A172 (cell line): ENCODE data around the gene ITGA8. TPM values are rescaled to one million over a fixed set of nuclear protein-coding genes. Genes with fewer than 3 reads are reported as not detected.
"Not testable (repeated sequence)": the region's sequence is repeated elsewhere in the genome, so short reads cannot be mapped to it uniquely, and the experiment has no call there.

Experiments
- DNase-seq: peaks from one replicate; pipeline ENCODE4 v3.0.0-alpha.2; 2015; ENCODE audit warnings: low spot score
- total RNA-seq: library from RNA; depleted of rRNA; stranded (reverse); fragments of >200 nt; shearing (Covaris generic); gene quantifications from 2 replicates; pipeline ENCODE4 v1.2.3, GENCODE V29; 2014; rRNA removed

ITGA8 gene
- 1.9 and 2.1 TPM in 2 replicates for total RNA-seq

DNA sequence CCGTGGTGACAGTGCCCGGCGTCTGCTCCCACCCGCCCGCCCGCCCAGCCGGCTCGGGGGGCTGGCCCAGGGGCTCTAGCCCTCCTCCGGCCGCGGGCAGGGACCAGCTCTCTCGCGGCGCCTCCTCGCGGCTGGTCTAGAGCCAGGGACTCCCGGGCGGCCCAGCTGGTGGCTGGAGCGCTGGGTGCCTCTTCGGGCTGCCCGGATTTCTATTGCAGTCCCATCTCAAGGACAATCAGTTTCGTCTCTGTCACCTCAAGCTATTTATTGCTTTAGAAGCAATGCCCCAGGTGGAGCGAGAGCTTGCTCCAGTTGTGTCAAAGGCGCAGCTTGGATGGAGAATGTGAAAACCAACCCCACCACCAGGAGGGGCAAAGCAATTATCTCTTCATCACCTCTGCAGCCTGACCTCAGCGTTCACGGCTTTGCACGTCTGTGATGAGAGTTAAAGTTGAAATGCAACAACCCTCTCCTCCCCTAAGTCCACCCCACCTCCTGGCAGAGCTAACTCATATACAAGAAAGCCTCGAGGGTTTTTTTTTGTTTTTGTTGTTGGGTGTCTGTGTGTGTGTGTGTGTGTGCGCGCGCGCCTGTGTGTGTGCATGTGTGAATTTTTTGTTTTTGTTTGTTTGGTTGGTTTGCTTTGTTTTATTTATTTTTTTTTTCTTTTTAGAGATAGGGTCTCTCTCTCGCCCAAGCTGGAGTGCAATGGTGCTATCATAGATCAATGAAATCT lies at the start of gene ITGA8:
Gene ITGA8 (minus strand): TSS at position 24 of the 736 bp plus-strand sequence. CDS start 151 bp downstream, outside the sequence.
- no peak for DNase-seq

DNA sequence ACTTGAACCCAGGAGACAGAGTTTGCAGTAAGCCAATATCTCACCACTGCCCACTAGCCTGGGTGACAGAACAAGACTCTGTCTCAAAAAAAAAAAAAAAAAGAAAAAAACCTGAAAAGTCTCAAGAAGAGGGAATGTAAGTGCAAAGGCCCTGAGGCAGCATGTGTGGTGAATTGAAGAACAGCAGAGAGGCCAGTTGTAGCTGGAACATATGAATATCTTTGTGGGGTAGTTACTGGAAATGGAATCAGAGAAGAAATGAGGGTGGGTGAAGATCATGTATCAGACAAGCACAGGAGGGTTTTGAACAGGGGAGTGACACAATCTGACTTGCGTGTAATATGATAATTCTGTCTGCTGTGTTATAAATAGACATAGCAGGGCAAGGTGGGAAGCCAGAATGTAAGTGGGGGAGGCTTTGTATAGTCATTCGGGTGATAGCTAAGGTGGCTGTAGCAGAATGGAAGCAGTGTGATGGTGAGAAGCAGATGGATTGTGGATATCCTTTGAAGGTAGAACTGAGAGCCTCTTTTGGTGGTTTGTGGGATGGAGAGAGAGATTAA lies 45.3 kb upstream of the ITGA8 start:
- DNase-seq: no peak

- no peak for DNase-seq
Measured at GRCh38 chr10:15763006-15763405, 43.3 kb upstream of the ITGA8 start.

- DNase-seq: not testable (repeated sequence)
Measured at GRCh38 chr10:15762239-15762638, 42.5 kb upstream of the ITGA8 start.

- not testable (repeated sequence) for DNase-seq
Measured at GRCh38 chr10:15761224-15761623, 41.5 kb upstream of the ITGA8 start.

DNA sequence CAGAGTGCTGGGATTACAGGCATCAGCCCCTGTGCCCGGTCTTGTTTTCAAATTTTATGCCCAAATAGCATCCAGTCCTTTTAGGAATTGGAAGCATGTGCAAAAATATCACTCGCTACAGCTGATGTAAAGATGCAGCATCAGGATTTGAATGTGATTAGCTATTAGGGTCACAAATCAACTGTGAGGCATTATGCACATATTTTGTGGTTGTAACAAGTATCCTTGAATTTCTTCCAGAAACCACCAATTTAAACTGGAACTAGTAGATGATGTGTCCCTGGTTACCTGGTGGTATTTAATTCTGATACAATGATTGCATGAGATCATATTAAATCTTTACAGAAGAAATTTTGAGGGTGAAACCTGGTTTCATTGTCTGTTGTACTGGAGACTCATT lies 41.0 kb upstream of the ITGA8 start:
- no peak for DNase-seq

- DNase-seq: no peak
Measured at GRCh38 chr10:15759265-15759664, 39.5 kb upstream of the ITGA8 start.

DNA sequence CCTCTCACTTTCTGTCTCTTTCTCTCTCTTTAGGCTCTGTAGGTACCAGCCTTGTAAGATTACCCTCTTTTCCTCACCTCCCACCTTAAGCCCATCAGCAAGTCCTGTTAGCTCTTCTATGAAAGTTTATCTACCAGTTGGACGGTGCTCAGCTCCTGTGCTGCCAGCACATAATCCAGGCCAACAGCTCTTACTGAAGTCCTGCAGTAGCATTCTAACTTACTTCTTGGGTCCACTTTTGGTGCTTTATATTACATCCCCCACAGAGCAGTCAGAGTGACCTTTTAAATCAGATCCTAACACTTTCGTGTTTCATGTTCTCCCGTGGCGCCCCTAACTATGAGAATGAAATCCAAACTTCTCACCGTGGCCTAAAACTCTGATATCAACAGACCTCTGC lies 38.9 kb upstream of the ITGA8 start:
- no peak for DNase-seq

DNA sequence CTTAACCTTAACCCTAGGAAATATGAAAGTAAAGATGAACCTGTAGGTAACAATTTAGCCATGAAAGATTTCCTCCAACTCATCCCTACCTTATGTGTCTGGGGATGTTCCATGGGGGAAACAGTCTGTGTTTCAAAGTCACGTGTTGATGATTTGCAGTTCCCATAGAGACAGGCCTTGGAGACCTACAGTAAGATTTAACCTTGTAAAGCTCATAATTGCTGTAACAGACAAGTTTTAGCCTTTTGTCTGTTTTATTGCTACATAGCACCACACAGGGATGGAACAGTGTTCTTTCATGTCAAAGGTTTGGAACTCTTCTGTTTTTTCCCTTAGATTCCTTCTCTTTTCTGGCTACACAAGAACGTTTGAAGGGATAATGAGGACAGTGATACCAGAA lies 35.2 kb upstream of the ITGA8 start:
- DNase-seq: no peak

DNA sequence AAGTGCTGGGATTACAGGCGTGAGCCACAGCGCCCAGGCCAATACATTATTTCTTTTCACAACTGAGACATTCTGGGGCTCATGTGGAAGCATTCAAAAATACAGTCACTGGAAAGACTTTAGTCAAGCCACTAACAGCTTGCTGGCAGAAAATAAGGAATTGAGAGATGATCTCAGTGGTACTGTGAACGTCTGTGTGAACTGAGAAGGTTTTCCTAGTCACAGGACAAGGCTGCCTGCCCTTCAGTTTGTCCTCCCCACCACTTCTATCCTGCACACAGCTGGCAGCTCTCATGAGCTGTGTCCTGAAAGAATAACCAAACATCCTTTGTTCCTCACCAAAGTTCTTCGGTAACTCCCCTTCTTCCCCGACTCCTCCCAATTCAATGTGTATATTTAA lies 31.3 kb upstream of the ITGA8 start:
- no peak for DNase-seq

- DNase-seq: no peak
Measured at GRCh38 chr10:15748126-15748525, 28.4 kb upstream of the ITGA8 start.

DNA sequence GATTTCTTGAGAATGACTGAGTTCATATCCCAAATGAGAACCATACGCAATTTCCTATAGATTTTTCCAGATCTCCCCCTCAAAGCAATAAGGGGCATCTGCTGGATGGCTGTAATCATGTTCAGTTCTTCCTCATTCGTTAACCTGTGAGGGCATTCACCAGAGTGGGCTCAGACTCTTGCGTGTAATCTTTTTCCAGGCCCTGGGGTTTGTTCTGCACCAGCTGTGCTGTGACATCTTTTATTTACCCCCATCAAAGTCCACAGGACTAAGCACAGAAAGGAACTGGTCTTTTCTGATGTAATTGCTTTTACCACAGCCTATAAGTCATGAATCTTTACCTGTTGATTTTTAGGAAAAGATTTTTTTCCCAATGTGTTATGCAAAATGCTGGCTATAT lies 27.9 kb upstream of the ITGA8 start:
- DNase-seq: no peak

DNA sequence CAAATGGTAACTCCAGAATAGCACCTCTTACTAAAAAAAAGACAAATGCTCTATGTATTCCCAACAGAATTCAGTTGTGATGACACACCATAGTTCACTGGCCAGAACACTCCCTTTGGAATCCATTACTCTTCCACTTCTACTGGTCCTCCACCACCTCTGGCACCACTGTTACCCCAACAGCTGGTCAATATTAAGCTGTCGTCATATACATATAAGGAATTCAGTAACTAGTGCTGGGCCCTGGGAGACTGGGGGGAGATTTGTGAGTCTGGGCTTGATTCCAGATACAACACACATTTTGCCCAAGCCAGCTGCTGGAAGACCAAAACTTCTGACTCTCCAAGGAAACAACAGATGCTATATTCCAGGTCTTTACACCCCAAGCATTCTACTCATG lies 26.0 kb upstream of the ITGA8 start:
- DNase-seq: no peak

- DNase-seq: peak; percentile 54
Measured at GRCh38 chr10:15744217-15744865, 24.6 kb upstream of the ITGA8 start.

DNA sequence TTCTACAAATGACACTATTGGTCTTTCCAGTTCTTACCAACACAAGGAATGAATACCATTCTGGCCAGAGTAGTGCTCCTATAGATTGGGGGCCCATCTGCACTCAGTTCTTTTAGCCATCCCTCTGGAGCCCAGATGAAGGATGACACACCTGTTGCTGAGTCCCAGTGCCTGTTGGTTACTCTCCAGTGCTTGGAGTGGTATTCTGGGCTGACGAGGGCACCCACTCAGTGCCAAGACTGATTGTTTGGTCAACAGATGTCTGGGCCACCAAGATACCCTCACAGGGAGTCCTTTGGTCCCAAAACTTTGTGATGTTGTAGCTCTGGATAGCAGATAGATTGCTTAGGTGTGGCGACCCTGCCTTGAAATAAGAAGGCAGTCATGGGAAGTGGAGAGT lies 23.7 kb upstream of the ITGA8 start:
- no peak for DNase-seq

DNA sequence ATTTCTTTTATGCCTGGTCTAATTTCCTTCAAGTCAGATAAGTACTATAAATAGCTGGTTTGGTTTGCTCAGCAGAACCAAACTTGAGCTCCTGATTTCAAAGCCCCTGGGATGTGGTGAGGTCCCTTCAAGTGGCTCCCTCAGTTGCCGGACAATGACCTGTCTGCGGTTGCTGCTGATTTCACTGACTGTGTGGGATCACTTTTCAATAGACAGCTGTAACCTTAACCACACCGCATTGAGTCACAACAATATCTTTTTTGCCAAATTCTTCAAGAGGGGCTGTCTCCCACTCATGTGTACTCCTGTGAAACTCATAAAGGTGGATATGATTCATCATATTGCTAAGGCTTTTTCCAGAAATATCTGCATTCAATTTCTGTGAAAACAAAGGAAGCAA lies 23.1 kb upstream of the ITGA8 start:
- DNase-seq: no peak

- DNase-seq: no peak
Measured at GRCh38 chr10:15742102-15742501, 22.4 kb upstream of the ITGA8 start.

DNA sequence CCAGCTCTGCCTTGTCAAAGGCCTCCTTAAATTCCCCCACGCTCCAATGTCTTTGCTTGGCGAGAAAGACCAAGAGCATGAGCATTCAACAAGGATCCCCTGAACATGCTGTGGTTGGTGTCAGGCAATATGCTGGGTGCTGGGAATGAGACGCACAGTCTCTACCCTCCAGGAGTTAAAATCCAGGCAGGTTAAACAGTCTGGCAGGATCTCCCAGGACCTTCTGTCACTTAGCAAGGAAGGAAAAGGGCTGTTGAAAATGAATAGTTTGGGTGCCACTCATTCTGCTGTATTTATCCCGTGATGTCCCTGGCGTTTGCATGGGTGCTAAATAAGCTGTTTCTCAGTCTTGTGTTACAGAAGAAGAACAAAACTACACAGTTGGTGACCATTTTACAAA lies 21.9 kb upstream of the ITGA8 start:
- no peak for DNase-seq

DNA sequence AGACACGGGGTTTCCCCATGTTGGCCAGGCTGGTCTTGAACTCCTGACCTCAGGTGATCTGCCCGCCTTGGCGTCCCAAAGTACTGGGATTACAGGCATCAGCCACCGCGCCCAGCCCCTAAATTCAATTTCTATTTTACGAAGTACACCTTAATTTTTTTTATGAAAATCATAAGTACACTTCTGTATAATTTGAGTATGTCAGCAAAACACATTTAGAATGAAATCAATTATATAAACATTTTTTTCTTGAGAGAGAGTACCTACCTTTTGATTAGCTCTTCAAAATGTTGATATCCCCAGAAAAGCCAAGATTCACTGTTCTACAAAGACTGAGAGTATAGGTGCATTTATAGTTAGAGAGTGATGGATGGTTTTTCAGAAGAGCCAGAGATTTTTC lies 20.5 kb upstream of the ITGA8 start:
- no peak for DNase-seq

GRCh38 chr10:15739254-15739970 lies 19.7 kb upstream of the ITGA8 start:
- DNase-seq: no peak

- no peak for DNase-seq
Measured at GRCh38 chr10:15738270-15738925, 18.7 kb upstream of the ITGA8 start.

DNA sequence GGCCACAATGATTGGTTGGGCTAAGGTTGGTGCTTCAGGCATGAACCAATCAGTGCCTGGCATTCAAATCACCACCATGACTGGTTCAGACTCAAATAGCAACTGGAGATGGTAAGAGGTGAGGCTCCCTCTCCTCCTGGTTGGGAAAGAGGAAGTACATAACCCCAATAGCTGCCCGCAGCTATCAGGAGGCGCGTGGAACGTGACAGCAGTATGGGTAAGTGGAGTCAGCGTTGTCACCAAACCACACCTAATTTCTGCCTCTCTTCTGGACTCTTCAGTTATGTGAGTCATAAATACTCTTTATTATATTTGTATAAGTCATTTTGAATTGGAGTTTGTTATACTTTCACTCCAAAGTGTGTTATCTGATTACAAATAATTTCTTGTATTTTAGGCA lies 17.9 kb upstream of the ITGA8 start:
- DNase-seq: no peak
